ENCODE results near the gene RMND1. TPM values are rescaled to one million over a fixed set of nuclear protein-coding genes. Genes with fewer than 3 reads are reported as not detected.
"Not testable (repeated sequence)": the region's sequence is repeated elsewhere in the genome, so short reads cannot be mapped to it uniquely, and the experiment has no call there.

RMND1 gene
- polyA plus RNA-seq, 3 donors: 5.7 to 6.7 (median 6.6) TPM

- no peak for TF ChIP-seq CTCF (IDR thresholded peaks at IDR 0.05)
- H3K9me3 ChIP-seq (replicated peaks in 1 of 2; ENCODE audit: control insufficient read depth in 1 of 2, insufficient read depth in 1 of 2, low read length in 2 of 2): no peaks in the 10 kb centered on the region
Measured at GRCh38 chr6:151384151-151384550, 67.8 kb downstream of the RMND1 start.

DNA sequence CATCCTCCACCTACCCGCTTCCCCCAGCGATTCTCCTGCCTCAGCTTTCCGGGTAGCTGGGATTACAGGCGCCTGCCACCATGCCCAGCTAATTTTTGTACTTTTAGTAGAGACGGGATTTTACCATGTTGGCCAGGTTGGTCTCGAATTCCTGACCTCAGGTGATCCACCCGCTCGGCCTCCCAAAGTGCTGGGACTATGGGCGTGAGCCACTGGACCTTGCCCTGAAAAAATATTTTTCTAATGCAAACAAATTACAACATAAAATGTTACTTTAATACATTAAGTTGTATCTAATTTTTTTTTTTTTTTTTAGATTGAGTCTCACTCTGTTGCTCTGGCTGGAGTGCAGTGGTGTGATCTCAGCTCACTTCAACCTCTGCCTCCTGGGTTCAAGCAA lies 69.3 kb downstream of the RMND1 start:
- H3K9me3 ChIP-seq (replicated peaks in 1 of 2; ENCODE audit: control insufficient read depth in 1 of 2, insufficient read depth in 1 of 2, low read length in 2 of 2); H3K27me3 ChIP-seq (ENCODE audit: control insufficient read depth in 2 of 2, insufficient read depth in 2 of 2, low read length in 2 of 2); intact Hi-C loops (cut with micrococcal nuclease); H3K4me3 Mint-ChIP-seq; H3K27ac ChIP-seq (ENCODE audit: low read depth in 1 of 2, low read length in 2 of 2); H3K27me3 Mint-ChIP-seq (ENCODE audit: low read depth in 3 of 3); H3K4me3 ChIP-seq (replicated peaks in 1 of 3; ENCODE audit: low read depth in 2 of 3, low read length in 3 of 3); H4K20me1 ChIP-seq (ENCODE audit: insufficient read depth, low read length); H2AFZ ChIP-seq (ENCODE audit: insufficient read depth, low read depth, low read length, poor library complexity, severe bottlenecking); H3K9me3 Mint-ChIP-seq; DNase-seq; H3K4me2 ChIP-seq (replicated peaks; ENCODE audit: extremely low read depth, low read length, poor library complexity, severe bottlenecking); H3K9ac ChIP-seq (ENCODE audit: insufficient read depth, low read length, poor library complexity, severe bottlenecking): not testable (repeated sequence)
- Histone ChIP-seq H3K36me3 (replicated peaks in 1 of 2; ENCODE audit: control insufficient read depth in 1 of 2, insufficient read depth in 2 of 2, low read length in 2 of 2) (peaks cover 0 to 24% of the 10 kb centered on the region in 2 donors), H3K4me1 (ENCODE audit: control insufficient read depth in 1 of 2, insufficient read depth in 2 of 2, low read length in 2 of 2) (peaks cover 29 to 33% of the 10 kb centered on the region in 2 donors), H3K79me2 (ENCODE audit: insufficient read depth, low read length) (peaks cover 89% of the 10 kb centered on the region)
- H3K36me3 Mint-ChIP-seq: peaks cover 14 to 28% of the 10 kb centered on the region in 2 donors
- peaks cover 45% of the 10 kb centered on the region for H3K4me1 Mint-ChIP-seq
- WGBS (ENCODE audit: insufficient coverage): 98% methylated on average over 4 of the region's 9 CpGs
- H3K27ac Mint-ChIP-seq: peak overlapping the region in 1 of 7 donors; percentile 58

More at GRCh38 chr6:151384151-151384550, 67.8 kb downstream of the RMND1 start:
- Histone ChIP-seq H3K9ac (ENCODE audit: insufficient read depth, low read length, poor library complexity, severe bottlenecking) (no peak overlapping the region), H3K4me1 (ENCODE audit: control insufficient read depth in 1 of 2, insufficient read depth in 2 of 2, low read length in 2 of 2) (peaks cover 41 to 48% of the 10 kb centered on the region in 2 donors), H3K27ac (ENCODE audit: low read depth in 1 of 2, low read length in 2 of 2) (peak overlapping the region in 1 of 2 donors; percentile 5), H3K27me3 (ENCODE audit: control insufficient read depth in 2 of 2, insufficient read depth in 2 of 2, low read length in 2 of 2) (no peaks in the 10 kb centered on the region), H3K36me3 (replicated peaks in 1 of 2; ENCODE audit: control insufficient read depth in 1 of 2, insufficient read depth in 2 of 2, low read length in 2 of 2) (peaks cover 0 to 24% of the 10 kb centered on the region in 2 donors), H4K20me1 (ENCODE audit: insufficient read depth, low read length) (no peaks in the 10 kb centered on the region), H3K4me2 (replicated peaks; ENCODE audit: extremely low read depth, low read length, poor library complexity, severe bottlenecking) (no peak overlapping the region), H2AFZ (ENCODE audit: insufficient read depth, low read depth, low read length, poor library complexity, severe bottlenecking) (no peak overlapping the region), H3K4me3 (replicated peaks in 1 of 3; ENCODE audit: low read depth in 2 of 3, low read length in 3 of 3) (no peak overlapping the region), H3K79me2 (ENCODE audit: insufficient read depth, low read length) (peaks cover 89% of the 10 kb centered on the region)
- Mint-ChIP-seq H3K9me3 (peaks cover 0 to 2% (median 0%) of the 10 kb centered on the region in 7 donors), H3K27me3 (ENCODE audit: low read depth in 3 of 3) (no peaks in the 10 kb centered on the region), H3K27ac (no peak overlapping the region), H3K4me3 (no peak overlapping the region), H3K36me3 (peaks cover 14 to 28% of the 10 kb centered on the region in 2 donors), H3K4me1 (peaks cover 47% of the 10 kb centered on the region)
- no peak for DNase-seq
- 94% methylated on average over 2 of the region's 5 CpGs for WGBS (ENCODE audit: insufficient coverage)
- intact Hi-C loops (cut with micrococcal nuclease): no loop called here
